Neural cell (in vitro differentiated cells): ENCODE data around the gene COL4A1.

Source experiments
- CTCF ChIP-seq: fragments of 450-650 bp; IDR thresholded peaks from 2 replicates; pipeline ENCODE4 v1.5.1; 2014; ENCODE audit warnings: antibody characterized with exemption, mild to moderate bottlenecking, moderate library complexity; ENCODE audit not compliant: poor library complexity, severe bottlenecking
- EP300 ChIP-seq: fragments of 450-650 bp; conservative IDR thresholded peaks from 2 replicates; pipeline ENCODE4 v1.6.1; 2014; ENCODE audit warnings: antibody characterized with exemption, mild to moderate bottlenecking, moderate library complexity; ENCODE audit not compliant: poor library complexity, severe bottlenecking
- EZH2 ChIP-seq: fragments of 200-600, 300-800 bp; shearing (Covaris generic), sonication (generic); IDR thresholded peaks from 2 replicates; pipeline ENCODE4 v1.6.1; 2014; ENCODE audit warnings: antibody characterized with exemption, low read length, borderline replicate concordance, mild to moderate bottlenecking; ENCODE audit not compliant: insufficient read depth, poor library complexity, severe bottlenecking
- POLR2AphosphoS5 ChIP-seq: IDR thresholded peaks from 2 replicates; pipeline ENCODE4 v1.6.1; 2012
- REST ChIP-seq: IDR thresholded peaks from 2 replicates; pipeline ENCODE4 v1.6.1; 2012; ENCODE audit warnings: borderline replicate concordance
- TAF1 ChIP-seq: IDR thresholded peaks from 2 replicates; pipeline ENCODE4 v1.6.1; 2012; ENCODE audit warnings: low read depth

GRCh38 chr13:110210604-110210985 lies 96.4 kb downstream of the COL4A1 start:
- no peak for TF ChIP-seq EZH2
- no peak for TF ChIP-seq CTCF
- TF ChIP-seq EP300: no peak
- TF ChIP-seq REST: no peak
- no peak for TF ChIP-seq TAF1
- no peak for TF ChIP-seq POLR2AphosphoS5
